A549 (cell line): ENCODE results near the gene SPOP. TPM values are rescaled to one million over a fixed set of nuclear protein-coding genes. Genes with fewer than 3 reads are reported as not detected.

Source experiments
- ATAC-seq, 2 experiments: fragments of 200-7000 bp in 1 of 2; fragments of >200 bp in 1 of 2; cut with Nextera tagmentation in 1 of 2; cut with Tn5 transposase in 1 of 2; 3 replicates each; pipeline versions ENCODE4 v1.8.0 to v1.9.1; 2018 to 2020; ENCODE audit warnings: mild to moderate bottlenecking in 1 of 2, moderate library complexity in 1 of 2
- CTCF ChIA-PET: fragments of 300-600 bp; sonication (Branson Sonifier 250); formaldehyde crosslinking; extraction: SDS; loops from one replicate; lab custom pipeline; 2021; ENCODE audit warnings: antibody characterized with exemption, inconsistent platforms; lab: Yijun Ruan, JAX
- POLR2A ChIA-PET: fragments of 350-600 bp; formaldehyde crosslinking; extraction: SDS; loops from one replicate; lab custom pipeline; 2021; ENCODE audit warnings: antibody characterized with exemption, inconsistent platforms; lab: Yijun Ruan, JAX
- DNase-seq, 2 experiments: peaks; one replicate each; pipeline versions ENCODE4 v3.0.0 to v3.0.0-alpha.2; 2011 to 2016; ENCODE audit warnings: low read depth in 1 of 2, low spot score in 1 of 2
- FAIRE-seq: peaks from 2 replicates; lab custom pipeline; 2011; peaks lifted over from hg19 to GRCh38; lab: Jason Lieb, UNC
- H3K27ac ChIP-seq, 2 experiments: fragments of >200 bp; sonication (Bioruptor Twin); formaldehyde crosslinking; 3 replicates each; pipeline ENCODE4 v1.5.1; 2016 to 2017
- H3K4me1 ChIP-seq: fragments of >200 bp; sonication (Bioruptor Twin); formaldehyde crosslinking; 3 replicates; pipeline ENCODE4 v1.6.1; 2016
- H3K4me2 ChIP-seq: fragments of >200 bp; sonication (Bioruptor Twin); formaldehyde crosslinking; 3 replicates; pipeline ENCODE4 v1.6.1; 2016
- H3K4me3 ChIP-seq: fragments of >200 bp; sonication (Bioruptor Twin); formaldehyde crosslinking; 3 replicates; pipeline ENCODE4 v1.5.1; 2016
- H3K9me3 ChIP-seq: fragments of >200 bp; sonication (Bioruptor Twin); formaldehyde crosslinking; 3 replicates; pipeline ENCODE4 v1.6.1; 2016
- CBX2 ChIP-seq: fragments of 200-600 bp; sonication (generic); IDR thresholded peaks from 2 replicates; pipeline ENCODE4 v1.6.1; 2016; ENCODE audit warnings: low read depth, mild to moderate bottlenecking, borderline replicate concordance
- CBX8 ChIP-seq: fragments of 200-600 bp; sonication (generic); IDR thresholded peaks from 2 replicates; pipeline ENCODE4 v1.6.1; 2016
- CTCF ChIP-seq: fragments of >200 bp; sonication (Bioruptor Twin); formaldehyde crosslinking; IDR thresholded peaks from 3 replicates; pipeline ENCODE4 v1.5.1; 2016
- E2F6 ChIP-seq: IDR thresholded peaks from 2 replicates; pipeline ENCODE4 v1.6.1; 2012; ENCODE audit warnings: low read depth, borderline replicate concordance
- EHMT2 ChIP-seq: fragments of 200-600 bp; sonication (generic); IDR thresholded peaks from 2 replicates; pipeline ENCODE4 v1.6.1; 2016; ENCODE audit warnings: antibody characterized with exemption, low read depth, mild to moderate bottlenecking, moderate library complexity
- EP300 ChIP-seq, 2 experiments: fragments of >200 bp; sonication (Bioruptor Twin); formaldehyde crosslinking; IDR thresholded peaks; 2 replicates in 1 of 2; 3 replicates in 1 of 2; pipeline ENCODE4 v1.6.1; 2016 to 2017
- FOXS1 ChIP-seq: fragments of 250-450 bp; sonication (Bioruptor Pico); IDR thresholded peaks from 2 replicates; pipeline ENCODE4 v1.5.0; 2020; ENCODE audit warnings: mild to moderate bottlenecking, moderate library complexity
- GATA3 ChIP-seq: IDR thresholded peaks from 2 replicates; pipeline ENCODE4 v1.6.1; 2012; ENCODE audit warnings: borderline replicate concordance
- HDAC2 ChIP-seq: fragments of 200-600 bp; sonication (generic); IDR thresholded peaks from 2 replicates; pipeline ENCODE4 v1.6.1; 2016
- HOXA7 ChIP-seq: fragments of 250-450 bp; sonication (Bioruptor Pico); IDR thresholded peaks from 2 replicates; pipeline ENCODE4 v1.5.0; 2020; ENCODE audit warnings: mild to moderate bottlenecking, moderate library complexity
- HOXB13 ChIP-seq: fragments of 250-450 bp; sonication (Bioruptor Pico); IDR thresholded peaks from 2 replicates; pipeline ENCODE4 v1.5.0; 2020; ENCODE audit warnings: low read depth, mild to moderate bottlenecking, moderate library complexity
- HOXB5 ChIP-seq: fragments of 250-450 bp; sonication (Bioruptor Pico); IDR thresholded peaks from 2 replicates; pipeline ENCODE4 v1.5.0; 2020; ENCODE audit warnings: mild to moderate bottlenecking, moderate library complexity
- JUN ChIP-seq, 2 experiments: fragments of >200 bp; sonication (Bioruptor Twin); formaldehyde crosslinking; IDR thresholded peaks; 2 replicates in 1 of 2; 3 replicates in 1 of 2; pipeline ENCODE4 v1.6.1; 2016 to 2017
- KDM1A ChIP-seq: fragments of 200-600 bp; sonication (generic); IDR thresholded peaks from 2 replicates; pipeline ENCODE4 v1.6.1; 2016; ENCODE audit warnings: low read depth, mild to moderate bottlenecking
- NPAS2 ChIP-seq: fragments of 250-450 bp; sonication (Bioruptor Pico); IDR thresholded peaks from 2 replicates; pipeline ENCODE4 v1.8.0; 2022; ENCODE audit warnings: mild to moderate bottlenecking, moderate library complexity, borderline replicate concordance
- PBX3 ChIP-seq: IDR thresholded peaks from 2 replicates; pipeline ENCODE4 v1.6.1; 2012
- RARB ChIP-seq: fragments of 250-450 bp; sonication (Bioruptor Pico); IDR thresholded peaks from 2 replicates; pipeline ENCODE4 v1.8.0; 2021; ENCODE audit warnings: mild to moderate bottlenecking, moderate library complexity
- RFX5 ChIP-seq: fragments of 450-650 bp; IDR thresholded peaks from 2 replicates; pipeline ENCODE4 v1.7.1; 2014; ENCODE audit warnings: antibody characterized with exemption, mild to moderate bottlenecking, moderate library complexity
- SMC3 ChIP-seq: fragments of >200 bp; sonication (Bioruptor Twin); formaldehyde crosslinking; IDR thresholded peaks from 3 replicates; pipeline ENCODE4 v1.6.1; 2018; ENCODE audit warnings: inconsistent platforms
- TFCP2L1 ChIP-seq: fragments of 250-450 bp; sonication (Bioruptor Pico); IDR thresholded peaks from 2 replicates; pipeline ENCODE4 v1.5.0; 2021; ENCODE audit warnings: mild to moderate bottlenecking
- ZNF302 ChIP-seq: fragments of 250-450 bp; sonication (Bioruptor Pico); IDR thresholded peaks from 2 replicates; pipeline ENCODE4 v1.9.0; 2021; ENCODE audit warnings: inconsistent platforms, mild to moderate bottlenecking, moderate library complexity
- WGBS: methylation state at CpG from one replicate; pipeline ENCODE4 v1.1.6; 2017; ENCODE audit errors: missing lambda C conversion rate; 5-methylcytosine and 5-hydroxymethylcytosine counted together
- polyA plus RNA-seq, 4 experiments: library from polyadenylated mRNA; depleted of rRNA in 3 of 4; stranded (reverse); fragments of >200 nt; fragmentation: RNase III in 1 of 4; extraction: RNeasy Plus Mini Kit Qiagen cat#74134 plus additional on column Dnase treatment in 1 of 4; gene quantifications; 2 replicates in 3 of 4; 3 replicates in 1 of 4; pipeline ENCODE4 v1.2.3, GENCODE V29; 2011 to 2017

The SPOP gene
- polyA plus RNA-seq, 2 of the 4 experiments (the other 2 are of a cell fraction) = 49.5 to 57.2 TPM

DNA sequence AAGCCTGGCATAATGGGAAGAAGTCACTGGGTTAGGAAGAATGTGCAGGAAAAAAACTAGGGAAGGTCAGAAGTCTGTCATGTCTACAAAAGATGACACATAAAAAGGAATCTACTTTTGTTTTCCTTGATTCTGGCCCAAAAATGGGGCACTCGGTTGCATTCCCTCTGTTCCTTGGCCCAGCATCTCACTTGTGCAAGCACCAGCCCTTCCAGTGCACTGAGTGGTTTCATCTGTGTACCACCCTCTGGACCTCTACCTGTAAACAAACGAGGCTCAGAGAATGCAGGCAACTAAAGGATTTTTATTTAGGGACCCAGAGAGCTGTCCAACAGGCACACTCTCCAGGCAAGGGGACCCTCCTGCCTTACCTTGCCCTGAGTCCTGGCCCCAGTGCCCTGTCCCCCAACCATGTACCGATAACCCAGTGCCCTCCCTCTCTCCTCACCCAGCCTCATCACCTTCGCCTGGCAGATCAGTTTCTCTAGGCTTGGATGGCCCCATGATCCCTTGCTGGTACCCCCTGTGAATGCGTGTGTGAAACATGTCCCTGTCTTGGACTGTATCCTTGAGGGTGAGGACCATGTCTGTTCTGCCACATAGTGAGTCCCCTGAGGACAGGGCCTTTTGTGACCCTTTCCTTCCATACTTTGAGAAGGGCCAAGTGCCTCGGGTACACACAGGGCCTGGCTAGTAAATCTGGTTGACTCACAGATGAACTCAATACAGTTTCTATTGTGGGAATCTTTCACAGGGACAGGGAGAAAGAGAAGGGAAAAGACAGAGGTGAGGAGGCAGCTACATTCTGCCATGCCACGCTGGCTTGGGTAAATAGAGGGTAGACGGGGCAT lies 88.9 kb downstream of the SPOP start:
- Histone ChIP-seq H3K9me3 (no peaks in the 10 kb centered on the region), H3K4me1 (no peaks in the 10 kb centered on the region), H3K27ac (no peak overlapping the region), H3K4me2 (no peak overlapping the region), H3K4me3 (no peak overlapping the region)
- ATAC-seq = peak in 1 of 2 experiments; percentile 10; a peak in 2 of 6 replicates
- ChIA-PET POLR2A (no interaction called here), CTCF (interaction anchor here (0.6 to 40.8 kb wide), 7 partner anchors 13 to 300 kb away, joined by 4 to 2008 read pairs (median 10); partner anchors contain the start of genes NXPH3 and SLC35B1)
- 69% methylated on average over 8 of the region's 8 CpGs for WGBS
- no peak for DNase-seq
- no peak for FAIRE-seq
- TF ChIP-seq FOXS1 (CRISPR knock-in tag) (no peak), KDM1A (no peak), NPAS2 (no peak), HOXB5 (CRISPR knock-in tag) (no peak), ZNF302 (no peak)

DNA sequence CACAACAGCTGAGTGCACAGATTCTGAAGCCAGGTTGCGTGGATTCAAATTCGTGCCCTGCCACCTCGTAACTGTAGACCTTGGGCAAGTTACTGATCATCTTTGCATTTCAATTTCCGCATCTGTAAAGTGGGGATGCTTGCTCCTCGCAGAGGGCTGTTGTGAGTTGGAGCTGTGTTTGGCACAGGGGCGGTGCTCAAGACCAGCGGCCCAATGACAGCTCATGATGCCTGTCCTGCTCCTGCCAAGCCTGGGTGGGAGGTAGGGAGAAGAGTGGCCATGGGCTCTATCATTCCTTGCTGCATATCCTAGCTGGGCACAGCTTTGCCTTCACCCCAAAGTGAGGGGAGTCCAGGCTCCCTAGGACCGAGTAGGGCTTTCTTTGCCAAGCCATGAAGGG lies 89.6 kb downstream of the SPOP start:
- WGBS = 86% methylated on average over 8 of the region's 8 CpGs
- TF ChIP-seq RFX5 (no peak), EP300 (IDR thresholded peaks at IDR 0.05) (no peak), HOXB13 (no peak), KDM1A (no peak), CTCF (no peak), TFCP2L1 (CRISPR knock-in tag) (no peak), E2F6 (no peak), CBX2 (no peak), JUN (IDR thresholded peaks at IDR 0.05) (no peak), HOXB5 (CRISPR knock-in tag) (no peak), RARB (CRISPR knock-in tag) (no peak), HOXA7 (CRISPR knock-in tag) (no peak), SMC3 (no peak), HDAC2 (no peak), GATA3 (no peak), EHMT2 (no peak), ZNF302 (no peak), CBX8 (no peak), PBX3 (no peak)
- POLR2A ChIA-PET = no interaction called here
- FAIRE-seq = no peak
- Histone ChIP-seq H3K27ac (no peak overlapping the region), H3K4me1 (no peaks in the 10 kb centered on the region), H3K9me3 (no peaks in the 10 kb centered on the region), H3K4me3 (no peak overlapping the region), H3K4me2 (no peak overlapping the region)
- CTCF ChIA-PET = interaction anchor here (0.5 to 40.8 kb wide), 7 partner anchors 13 to 163 kb away, joined by 3 to 2008 read pairs (median 10); partner anchors contain the start of genes NXPH3 and SLC35B1
- ATAC-seq = no peak
- DNase-seq = no peak
